ENCODE measurements around the gene SMCP. TPM values are rescaled to one million over a fixed set of nuclear protein-coding genes. Genes with fewer than 3 reads are reported as not detected.

Gene SMCP
- total and polyA plus RNA-seq, 2 of the 13 experiments (the other 11 are each of a cell fraction or from before 2014, with no cell fraction given) = not detected

DNA sequence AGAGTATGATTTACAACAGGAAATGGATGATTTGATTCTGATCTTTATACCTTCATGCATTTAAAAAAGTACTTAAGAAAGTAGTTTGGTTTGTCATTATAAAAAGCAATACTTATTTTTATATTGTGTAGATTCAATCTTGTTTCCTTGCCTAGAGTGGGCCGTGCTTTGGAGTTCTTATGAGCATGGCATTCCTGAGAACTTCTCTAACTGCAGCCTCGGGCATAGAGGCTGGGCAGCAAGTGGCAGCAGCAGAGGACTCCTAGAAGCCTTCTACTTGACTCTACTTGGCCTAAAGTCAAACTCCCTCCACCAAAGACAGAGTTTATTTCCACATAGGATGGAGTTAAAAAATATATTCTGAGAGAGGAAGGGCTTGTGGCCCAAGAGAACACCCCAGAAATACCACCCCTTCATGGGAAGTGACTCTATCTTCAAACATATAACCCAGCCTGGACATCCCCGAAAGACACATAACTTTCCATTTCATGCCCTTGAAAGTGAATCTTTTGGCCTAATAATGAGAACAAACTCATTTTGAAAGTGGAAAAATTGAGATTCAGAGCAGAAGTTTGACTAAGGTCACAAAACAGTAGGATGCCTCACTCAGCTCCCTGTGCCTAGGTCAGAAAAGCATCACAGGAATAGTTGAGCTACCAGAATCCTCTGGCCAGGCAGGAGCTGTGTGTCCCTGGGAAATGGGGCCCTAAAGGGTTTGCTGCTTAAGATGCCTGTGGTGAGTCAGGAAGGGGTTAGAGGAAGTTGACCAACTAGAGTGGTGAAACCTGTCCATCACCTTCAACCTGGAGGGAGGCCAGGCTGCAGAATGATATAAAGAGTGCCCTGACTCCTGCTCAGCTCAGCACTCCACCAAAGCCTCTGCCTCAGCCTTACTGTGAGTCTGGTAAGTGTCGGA is 29.8 kb downstream of the SMCP start, which contains the start of gene IVL:
Gene IVL (plus strand): TSS at position 861 of the 916 bp plus-strand sequence. CDS start 1,252 bp downstream, outside the sequence.
- CTCF ChIA-PET (ENCODE audit: low intra/inter-chr PET ratio, low total read pairs) = no interaction called here

More for the DNA sequence above, 29.8 kb downstream of the SMCP start, which contains the start of gene IVL:
- FAIRE-seq (no peak), DNase-seq (ENCODE audit: low spot score) (no peak), ATAC-seq (no peak)
- no TSS peak for BruUV-seq (replicated peaks)
- H3K4me3 ChIP-seq (replicated peaks in 1 of 3; ENCODE audit: insufficient read depth in 1 of 3, low read depth in 2 of 3, low read length in 3 of 3) = no peak within 1 kb of the TSS
- no peak within 1 kb of the TSS for H3K27ac ChIP-seq (ENCODE audit: extremely low read length, insufficient read depth, low read length)
- no peaks in the 10 kb centered on the region for H3K4me1 ChIP-seq (ENCODE audit: insufficient read depth, low read length)
- no peak within 1 kb of the TSS for H2AFZ ChIP-seq (ENCODE audit: low read length)
- H3K4me2 ChIP-seq (ENCODE audit: low read depth, low read length) = no peak within 1 kb of the TSS
- H3K9ac ChIP-seq (ENCODE audit: insufficient read depth, low read depth, low read length) = no peak within 1 kb of the TSS
- H3K27me3 ChIP-seq (ENCODE audit: control insufficient read depth in 1 of 2, insufficient read depth in 2 of 2, low read length in 2 of 2) = peaks cover 0 to 2% of the 10 kb centered on the region in 2 experiments; a peak in 1 of 5 replicates
- H4K20me1 ChIP-seq (ENCODE audit: insufficient read depth, low read length) = no peaks in the 10 kb centered on the region
- POLR2A ChIA-PET = no interaction called here
- H3K9me3 ChIP-seq (ENCODE audit: low read length) = no peaks in the 10 kb centered on the region
- WGBS (ENCODE audit: low lambda C conversion rate) = 0% methylated on average over 4 of the region's 4 CpGs
- no peak for TF ChIP-seq ZNF615 (CRISPR knock-in tag; IDR thresholded peaks at IDR 0.05; ENCODE audit: borderline replicate concordance)
- TF ChIP-seq ZNF800 (CRISPR knock-in tag; IDR thresholded peaks at IDR 0.05) = no peak
- TF ChIP-seq, protein P1, sequence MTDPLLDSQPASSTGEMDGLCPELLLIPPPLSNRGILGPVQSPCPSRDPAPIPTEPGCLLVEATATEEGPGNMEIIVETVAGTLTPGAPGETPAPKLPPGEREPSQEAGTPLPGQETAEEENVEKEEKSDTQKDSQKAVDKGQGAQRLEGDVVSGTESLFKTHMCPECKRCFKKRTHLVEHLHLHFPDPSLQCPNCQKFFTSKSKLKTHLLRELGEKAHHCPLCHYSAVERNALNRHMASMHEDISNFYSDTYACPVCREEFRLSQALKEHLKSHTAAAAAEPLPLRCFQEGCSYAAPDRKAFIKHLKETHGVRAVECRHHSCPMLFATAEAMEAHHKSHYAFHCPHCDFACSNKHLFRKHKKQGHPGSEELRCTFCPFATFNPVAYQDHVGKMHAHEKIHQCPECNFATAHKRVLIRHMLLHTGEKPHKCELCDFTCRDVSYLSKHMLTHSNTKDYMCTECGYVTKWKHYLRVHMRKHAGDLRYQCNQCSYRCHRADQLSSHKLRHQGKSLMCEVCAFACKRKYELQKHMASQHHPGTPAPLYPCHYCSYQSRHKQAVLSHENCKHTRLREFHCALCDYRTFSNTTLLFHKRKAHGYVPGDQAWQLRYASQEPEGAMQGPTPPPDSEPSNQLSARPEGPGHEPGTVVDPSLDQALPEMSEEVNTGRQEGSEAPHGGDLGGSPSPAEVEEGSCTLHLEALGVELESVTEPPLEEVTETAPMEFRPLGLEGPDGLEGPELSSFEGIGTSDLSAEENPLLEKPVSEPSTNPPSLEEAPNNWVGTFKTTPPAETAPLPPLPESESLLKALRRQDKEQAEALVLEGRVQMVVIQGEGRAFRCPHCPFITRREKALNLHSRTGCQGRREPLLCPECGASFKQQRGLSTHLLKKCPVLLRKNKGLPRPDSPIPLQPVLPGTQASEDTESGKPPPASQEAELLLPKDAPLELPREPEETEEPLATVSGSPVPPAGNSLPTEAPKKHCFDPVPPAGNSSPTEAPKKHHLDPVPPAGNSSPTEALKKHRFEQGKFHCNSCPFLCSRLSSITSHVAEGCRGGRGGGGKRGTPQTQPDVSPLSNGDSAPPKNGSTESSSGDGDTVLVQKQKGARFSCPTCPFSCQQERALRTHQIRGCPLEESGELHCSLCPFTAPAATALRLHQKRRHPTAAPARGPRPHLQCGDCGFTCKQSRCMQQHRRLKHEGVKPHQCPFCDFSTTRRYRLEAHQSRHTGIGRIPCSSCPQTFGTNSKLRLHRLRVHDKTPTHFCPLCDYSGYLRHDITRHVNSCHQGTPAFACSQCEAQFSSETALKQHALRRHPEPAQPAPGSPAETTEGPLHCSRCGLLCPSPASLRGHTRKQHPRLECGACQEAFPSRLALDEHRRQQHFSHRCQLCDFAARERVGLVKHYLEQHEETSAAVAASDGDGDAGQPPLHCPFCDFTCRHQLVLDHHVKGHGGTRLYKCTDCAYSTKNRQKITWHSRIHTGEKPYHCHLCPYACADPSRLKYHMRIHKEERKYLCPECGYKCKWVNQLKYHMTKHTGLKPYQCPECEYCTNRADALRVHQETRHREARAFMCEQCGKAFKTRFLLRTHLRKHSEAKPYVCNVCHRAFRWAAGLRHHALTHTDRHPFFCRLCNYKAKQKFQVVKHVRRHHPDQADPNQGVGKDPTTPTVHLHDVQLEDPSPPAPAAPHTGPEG (CRISPR knock-in tag; IDR thresholded peaks at IDR 0.05) = no peak
- TF ChIP-seq TAF15 (IDR thresholded peaks at IDR 0.05; ENCODE audit: low read depth, low read length, poor library complexity, severe bottlenecking) = no peak
- TF ChIP-seq, protein P2, sequence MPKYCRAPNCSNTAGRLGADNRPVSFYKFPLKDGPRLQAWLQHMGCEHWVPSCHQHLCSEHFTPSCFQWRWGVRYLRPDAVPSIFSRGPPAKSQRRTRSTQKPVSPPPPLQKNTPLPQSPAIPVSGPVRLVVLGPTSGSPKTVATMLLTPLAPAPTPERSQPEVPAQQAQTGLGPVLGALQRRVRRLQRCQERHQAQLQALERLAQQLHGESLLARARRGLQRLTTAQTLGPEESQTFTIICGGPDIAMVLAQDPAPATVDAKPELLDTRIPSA (CRISPR knock-in tag; IDR thresholded peaks at IDR 0.05; ENCODE audit: borderline replicate concordance) = no peak
- H3K79me2 ChIP-seq (ENCODE audit: insufficient read depth, low read length) = no peaks in the 10 kb centered on the region
- intact Hi-C loops (cut with micrococcal nuclease; ENCODE audit: unreplicated experiment) (no loop called here), in situ Hi-C loops (cut with HindIII; ENCODE audit: extremely low pct_ligation_motif_present, low pct_unique_long_range_greater_than_20kb) (no loop called here)
- no peaks in the 10 kb centered on the region for H3K36me3 ChIP-seq (replicated peaks in 1 of 2; ENCODE audit: control insufficient read depth in 1 of 2, insufficient read depth in 2 of 2, low read length in 2 of 2)

Measured in HepG2 (cell line).